GM18909 (cell line): ENCODE measurements around the gene COX7A2L.
A peak's percentile ranks its signal among the peaks of the same experiment; 100 is the strongest.
"Not testable (repeated sequence)": the region's sequence is repeated elsewhere in the genome, so short reads cannot be mapped to it uniquely, and the experiment has no call there.

Source experiments
- ATAC-seq: cut with Tn5 transposase; IDR thresholded peaks from one replicate; pipeline ENCODE4 v1.9.1; 2021; ENCODE audit warnings: mild to moderate bottlenecking; ENCODE audit not compliant: unreplicated experiment, poor library complexity

COX7A2L gene

GRCh38 chr2:42368817-42369531 lies 8.0 kb upstream of the COX7A2L start:
- ATAC-seq = no peak

DNA sequence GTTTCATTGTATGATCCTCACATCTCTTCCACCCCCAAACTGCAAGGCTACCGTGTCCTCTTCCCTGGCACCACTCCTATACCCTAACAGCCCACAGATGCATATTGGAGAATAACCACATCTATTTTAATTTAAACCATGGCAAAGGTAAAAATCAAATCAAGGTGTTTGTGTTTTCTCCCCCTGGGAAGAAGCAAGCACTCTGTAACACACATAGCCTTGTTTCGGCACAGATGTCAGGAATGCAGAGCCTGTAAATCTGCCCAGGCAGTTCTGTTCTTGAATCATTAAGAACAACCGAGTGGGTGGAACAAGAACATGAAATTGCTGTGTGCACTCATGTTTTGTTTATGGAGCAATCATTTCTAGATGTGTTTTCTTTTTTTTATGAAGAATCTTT lies 6.8 kb upstream of the COX7A2L start:
- ATAC-seq = no peak

GRCh38 chr2:42366411-42366810 lies 5.4 kb upstream of the COX7A2L start:
- ATAC-seq = no peak

DNA sequence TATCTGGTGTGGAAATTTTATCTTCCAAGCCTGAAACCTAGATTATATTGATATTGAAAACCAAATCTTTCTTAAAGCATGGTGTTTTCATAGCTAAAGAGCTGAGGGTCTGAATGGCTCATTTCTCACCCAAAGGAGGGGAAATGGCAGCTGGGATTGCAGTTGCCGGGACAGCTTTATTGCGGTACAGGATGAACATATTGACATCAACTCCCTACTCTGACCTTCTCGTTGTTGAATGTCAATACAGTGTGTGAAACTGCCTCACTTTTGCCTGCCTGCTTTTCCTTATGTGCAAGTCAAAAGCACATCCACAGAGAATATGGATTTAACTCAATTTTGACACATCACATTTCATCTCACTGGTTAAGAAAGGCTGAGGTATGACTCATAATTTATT lies 3.6 kb upstream of the COX7A2L start:
- no peak for ATAC-seq

GRCh38 chr2:42363413-42363812 lies 2.4 kb upstream of the COX7A2L start:
- ATAC-seq = no peak

GRCh38 chr2:42361728-42362283 lies 789 bp upstream of the COX7A2L start:
- peak; percentile 2 for ATAC-seq

DNA sequence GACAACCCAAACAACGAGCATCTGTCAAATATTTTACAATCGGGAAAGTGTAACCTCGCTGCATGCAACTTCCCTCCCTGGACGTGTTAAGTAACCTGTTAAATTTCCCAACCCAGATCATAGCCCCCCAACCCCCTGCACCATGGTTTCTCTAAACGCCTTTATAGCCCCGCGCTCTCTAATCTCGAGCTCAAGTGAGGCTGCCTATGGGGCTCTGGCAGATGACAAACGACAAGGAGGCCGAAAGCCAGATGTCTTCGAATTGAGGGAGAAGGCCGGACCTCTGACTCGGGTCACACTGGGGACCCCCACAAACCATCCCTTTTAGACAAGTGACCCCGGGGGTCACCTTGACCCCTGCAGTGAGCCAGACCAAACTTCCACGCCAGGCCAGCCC lies 526 bp downstream of the COX7A2L start:
- no peak for ATAC-seq

DNA sequence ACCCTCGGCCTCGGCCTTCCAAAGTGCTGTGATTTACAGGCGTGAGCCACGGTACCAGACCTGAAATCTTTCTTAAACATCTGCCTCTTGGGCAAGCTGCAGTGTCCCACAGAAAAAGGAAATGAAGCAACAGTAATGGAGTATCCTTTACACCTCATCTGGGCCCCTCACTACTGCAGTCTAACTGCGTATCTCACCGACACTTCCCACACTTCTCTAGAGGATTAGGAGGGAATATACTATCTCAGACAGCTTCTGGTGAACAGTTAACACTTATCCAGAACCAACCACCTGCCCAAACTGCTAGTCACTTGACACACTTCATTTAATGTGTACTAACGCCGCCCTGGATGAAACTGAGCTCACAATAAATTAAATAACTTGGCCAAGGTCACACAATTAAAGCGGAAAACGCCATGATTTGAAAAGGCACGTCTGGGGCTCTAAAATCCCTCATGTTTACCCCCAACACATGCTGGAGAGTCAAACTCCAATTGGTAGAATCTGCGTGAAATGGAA lies 993 bp downstream of the COX7A2L start:
- ATAC-seq = no peak

DNA sequence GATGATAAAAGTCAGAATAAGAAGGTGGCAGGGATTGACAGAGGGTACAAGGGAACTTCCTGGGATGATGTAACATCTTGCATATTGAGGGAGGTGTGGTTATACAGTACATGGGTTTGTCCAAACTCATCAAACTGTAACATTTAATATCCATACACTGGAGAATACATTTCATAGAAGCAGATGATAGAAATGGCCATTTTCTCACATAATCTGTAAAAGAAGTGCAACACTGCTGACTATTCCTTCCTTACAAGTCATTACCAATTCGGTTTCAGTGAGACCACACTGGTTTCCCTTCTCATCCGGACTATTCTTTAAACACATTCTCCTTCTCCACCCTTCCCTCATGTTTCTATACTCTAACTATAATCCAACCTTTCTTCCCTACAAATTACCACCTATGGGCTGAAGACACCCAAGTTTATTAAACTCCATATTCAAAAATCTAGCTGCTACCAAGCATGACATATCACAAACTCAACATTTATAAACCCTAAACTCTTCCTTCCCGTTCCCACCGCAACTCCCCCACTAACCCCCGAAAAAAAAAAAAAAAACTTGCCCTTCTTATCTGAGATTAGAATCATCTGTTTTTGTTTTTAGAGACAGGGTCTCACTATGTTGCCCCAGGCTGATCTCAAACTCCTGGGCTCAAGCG lies 1.6 kb downstream of the COX7A2L start:
- no peak for ATAC-seq

GRCh38 chr2:42353792-42354429 lies 7.1 kb downstream of the COX7A2L start:
- no peak for ATAC-seq

DNA sequence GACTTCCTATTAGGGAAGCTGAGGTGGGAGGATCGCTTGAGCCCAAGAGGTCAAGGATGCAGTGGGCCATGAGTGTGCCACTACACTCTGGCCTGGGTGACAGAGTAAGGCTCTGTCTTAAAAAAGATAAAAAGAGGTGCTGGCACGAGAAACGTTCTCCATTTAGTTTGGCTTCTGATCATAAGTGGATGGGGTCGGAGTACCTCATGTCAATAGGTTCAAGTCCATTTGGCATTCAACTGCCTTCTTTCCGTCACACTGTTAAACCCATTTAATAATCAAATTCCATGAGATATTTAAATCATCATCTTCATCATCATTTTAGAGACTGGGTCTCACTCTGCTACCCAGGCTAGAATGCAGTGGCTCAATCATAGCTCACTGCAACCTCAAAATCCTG lies 9.2 kb downstream of the COX7A2L start:
- ATAC-seq = no peak

DNA sequence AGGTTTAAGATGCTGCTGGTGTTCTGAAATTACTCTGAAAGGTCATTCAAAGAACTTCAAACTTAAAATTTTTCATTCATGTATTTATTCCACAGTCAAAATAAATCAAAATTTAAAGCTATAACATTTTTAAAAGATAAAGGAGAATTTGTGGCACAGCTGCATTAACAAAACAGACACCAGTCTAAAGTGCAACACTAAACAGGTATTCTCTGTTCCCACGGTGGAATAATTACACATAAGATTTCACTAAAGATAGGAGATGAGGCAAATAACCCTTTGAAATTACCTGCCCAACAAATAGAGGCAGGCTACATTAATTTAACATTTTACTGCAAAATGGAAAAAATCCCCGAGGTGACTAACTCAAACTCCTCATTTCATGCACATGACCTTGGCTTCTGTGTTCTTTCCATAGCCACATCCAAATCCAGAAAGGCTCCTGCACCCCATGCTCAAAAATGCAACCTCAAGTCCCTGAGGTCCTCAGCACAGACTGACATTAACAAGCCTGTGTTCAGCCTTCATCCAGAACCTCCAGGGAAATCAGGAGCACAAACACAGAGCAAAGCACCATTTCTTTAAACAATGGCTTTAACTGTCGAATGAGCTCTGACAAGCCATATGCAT lies 10.5 kb downstream of the COX7A2L start:
- ATAC-seq = no peak

- no peak for ATAC-seq
These were observed 12.8 kb downstream of the COX7A2L start for GRCh38 chr2:42348113-42348805.

DNA sequence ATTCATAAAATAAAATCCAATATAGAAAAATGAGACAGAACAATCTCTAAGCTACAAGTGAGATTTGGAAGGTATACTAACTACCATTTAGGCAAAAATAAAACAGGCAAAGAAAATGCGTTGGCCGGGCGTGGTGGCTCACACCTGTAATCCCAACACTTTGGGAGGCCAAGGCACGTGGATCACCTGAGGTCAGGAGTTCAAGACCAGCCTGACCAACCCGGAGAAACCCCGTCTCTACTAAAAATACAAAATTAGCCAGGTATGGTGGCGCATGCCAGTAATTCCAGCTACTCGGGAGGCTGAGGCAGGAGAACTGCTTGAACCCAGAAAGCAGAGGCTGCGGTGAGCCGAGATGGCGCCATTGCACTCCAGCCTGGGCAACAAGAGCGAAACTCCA lies 13.5 kb downstream of the COX7A2L start:
- not testable (repeated sequence) for ATAC-seq

GRCh38 chr2:42346856-42347255 lies 14.2 kb downstream of the COX7A2L start:
- ATAC-seq = not testable (repeated sequence)

DNA sequence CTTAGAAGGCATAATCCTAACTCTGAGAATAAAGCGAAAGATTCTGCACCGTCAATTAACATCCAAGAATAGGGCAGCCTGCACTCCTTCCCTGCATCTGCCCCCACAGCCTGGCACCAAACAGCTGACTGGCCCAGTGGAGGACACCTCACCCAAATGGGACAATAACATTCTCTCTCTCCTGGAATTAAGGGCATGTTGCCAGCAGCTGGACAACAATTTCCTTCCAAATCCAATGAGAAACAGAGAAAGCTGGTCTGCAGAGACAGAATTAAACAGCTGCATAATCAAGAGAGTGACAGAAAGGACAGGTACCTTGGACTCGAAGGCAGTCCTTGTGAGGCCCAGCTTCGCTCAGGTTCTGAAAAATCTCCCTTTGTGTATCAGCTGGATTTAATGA lies 15.0 kb downstream of the COX7A2L start:
- ATAC-seq = no peak

DNA sequence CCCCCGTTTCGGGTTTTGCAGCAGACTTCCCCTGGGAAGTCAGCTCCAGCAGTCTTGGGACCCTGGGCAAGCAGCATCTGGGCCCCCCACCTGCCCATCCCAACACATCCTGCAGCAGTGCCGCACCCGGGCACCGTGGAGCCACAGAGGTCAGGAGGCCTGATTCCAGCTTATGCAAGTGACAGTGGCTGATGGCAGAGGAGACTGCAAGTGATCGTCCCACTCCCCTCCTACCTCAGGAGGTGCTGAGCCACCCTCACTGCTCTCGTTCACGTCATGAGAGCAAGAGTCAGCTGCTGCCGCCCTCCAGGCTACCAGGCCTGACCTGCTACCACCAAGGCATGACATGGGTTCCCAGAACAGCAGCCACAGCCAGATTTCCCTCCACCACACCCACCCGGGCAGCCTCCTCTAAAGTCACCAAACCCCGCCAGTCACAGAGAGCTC lies 18.2 kb downstream of the COX7A2L start:
- no peak for ATAC-seq

DNA sequence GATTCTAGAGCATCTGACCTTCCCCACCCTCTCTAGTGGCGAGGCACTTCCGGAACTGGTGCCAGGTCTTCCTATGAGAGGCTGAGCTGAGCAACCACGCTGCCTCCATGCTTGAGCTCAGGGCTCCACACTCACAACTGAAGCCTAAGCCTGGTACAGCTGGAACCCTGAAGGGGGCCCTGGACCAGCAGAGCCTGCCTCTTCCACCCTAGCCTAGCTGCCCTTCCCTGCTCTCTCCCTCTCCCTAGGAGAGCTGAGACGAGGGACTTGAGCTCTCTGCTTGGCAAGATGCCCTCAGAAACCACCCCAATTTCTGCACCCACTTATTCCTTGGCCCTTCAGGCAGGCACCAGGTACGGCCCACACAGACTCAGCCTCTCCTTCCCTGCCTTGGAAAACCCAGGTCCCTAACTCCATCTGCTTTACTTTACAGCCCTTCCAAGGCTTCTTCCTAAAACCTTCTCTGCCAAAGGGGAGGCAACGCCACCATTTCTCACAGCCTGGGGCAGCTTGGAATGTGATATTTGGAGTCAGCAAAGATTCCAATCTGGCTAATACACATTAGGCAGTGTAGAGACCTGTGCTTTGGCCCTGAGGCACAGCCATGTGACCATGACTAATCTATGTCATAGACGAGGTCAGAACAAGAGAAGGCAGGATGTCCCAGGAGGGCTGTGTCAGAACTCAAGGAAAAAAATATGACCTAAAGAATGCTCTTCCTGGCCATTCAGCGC lies 18.8 kb downstream of the COX7A2L start:
- ATAC-seq = no peak

DNA sequence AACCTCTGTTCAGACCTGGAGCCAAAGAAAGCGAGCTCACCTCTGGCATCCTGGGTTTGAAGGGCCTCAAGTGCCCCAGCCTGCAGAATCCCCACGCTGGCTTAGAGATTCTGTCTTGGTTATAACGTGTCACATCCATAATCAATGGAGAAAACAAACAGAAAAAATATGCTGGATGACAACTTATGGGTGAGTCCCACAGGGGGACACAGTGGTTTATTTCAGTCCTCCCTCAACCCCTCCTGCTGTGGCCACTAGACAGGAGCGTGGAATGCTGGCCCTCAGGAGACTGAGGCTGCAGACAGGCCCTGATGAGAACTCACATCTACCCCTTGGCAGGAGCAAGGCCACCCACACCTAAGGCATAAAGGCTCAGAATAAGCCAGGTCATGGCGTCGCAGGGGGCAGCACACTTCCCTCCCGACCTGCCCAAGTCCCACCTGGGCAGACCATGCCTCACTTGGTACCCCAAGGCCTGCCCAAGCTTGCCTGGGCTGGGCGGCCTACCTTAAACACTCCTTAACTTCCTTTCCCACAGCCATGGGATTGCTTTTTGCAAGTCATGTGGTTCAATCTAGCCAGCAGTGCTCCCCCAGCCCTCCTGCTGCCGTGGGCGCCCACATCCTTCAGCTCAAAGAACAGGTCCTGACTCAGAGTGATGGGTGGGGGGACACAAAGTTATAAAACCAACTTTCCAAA lies 19.9 kb downstream of the COX7A2L start:
- no peak for ATAC-seq
